Endometrium (tissue), 2 donors: Measurements from ENCODE around the gene SPDYE18.
"Not testable (repeated sequence)": the region's sequence is repeated elsewhere in the genome, so short reads cannot be mapped to it uniquely, and the experiment has no call there.

Experiments used
- FAIRE-seq: peaks from 2 replicates; lab custom pipeline; 2012; peaks lifted over from hg19 to GRCh38; lab: Jason Lieb, UNC
- donor health status: control.
- donor health status: control.

Gene SPDYE18, protein sequence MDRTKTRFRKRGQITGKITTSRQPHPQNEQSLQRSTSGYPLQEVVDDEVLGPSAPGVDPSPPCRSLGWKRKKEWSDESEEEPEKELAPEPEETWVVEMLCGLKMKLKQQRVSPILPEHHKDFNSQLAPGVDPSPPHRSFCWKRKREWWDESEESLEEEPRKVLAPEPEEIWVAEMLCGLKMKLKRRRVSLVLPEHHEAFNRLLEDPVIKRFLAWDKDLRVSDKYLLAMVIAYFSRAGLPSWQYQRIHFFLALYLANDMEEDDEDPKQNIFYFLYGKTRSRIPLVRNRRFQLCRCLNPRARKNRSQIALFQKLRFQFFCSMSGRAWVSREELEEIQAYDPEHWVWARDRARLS

DNA sequence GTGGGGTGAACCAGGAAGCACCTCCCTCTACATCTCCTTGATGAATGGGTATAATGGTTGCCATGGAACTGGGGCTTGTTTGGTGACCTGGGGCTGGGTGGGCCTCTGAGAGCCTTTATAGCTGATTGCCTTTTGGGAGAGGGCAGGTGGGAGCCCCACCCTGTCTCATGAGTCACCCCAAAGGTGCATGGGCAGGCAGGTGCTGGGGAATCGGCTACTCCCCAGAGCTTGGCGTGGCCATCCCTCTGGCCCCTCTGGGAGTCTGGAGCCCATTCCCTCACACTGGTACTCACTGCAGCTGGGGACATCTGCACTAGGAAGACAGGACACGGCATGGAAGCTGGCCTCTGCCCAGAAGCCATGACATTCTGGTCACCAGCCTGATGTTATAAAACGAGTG is at the start of gene SPDYE18:
Gene SPDYE18, minus strand, starts transcription at position 2 of the 400 bp plus-strand sequence. CDS start 2,046 bp downstream, outside the sequence.
- FAIRE-seq = not testable (repeated sequence)

DNA sequence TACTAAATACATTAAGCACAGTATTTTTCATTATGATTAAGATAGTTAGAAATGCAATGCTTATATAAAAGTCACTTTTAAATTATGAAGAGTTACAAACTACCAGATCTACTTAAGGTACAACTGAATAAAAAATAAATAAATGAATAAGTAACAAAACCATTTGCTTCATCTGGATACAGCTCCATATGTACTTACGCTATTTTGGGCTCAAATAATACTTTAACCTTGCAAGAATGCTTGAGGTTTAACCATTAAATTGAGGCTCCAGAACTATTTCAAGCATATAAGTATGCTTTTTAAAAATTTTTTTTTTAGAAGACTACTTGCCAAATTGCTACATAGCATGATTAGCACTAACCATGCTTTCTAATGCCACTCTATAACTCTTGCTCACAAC is 46.0 kb upstream of the SPDYE18 start:
- FAIRE-seq = not testable (repeated sequence)

DNA sequence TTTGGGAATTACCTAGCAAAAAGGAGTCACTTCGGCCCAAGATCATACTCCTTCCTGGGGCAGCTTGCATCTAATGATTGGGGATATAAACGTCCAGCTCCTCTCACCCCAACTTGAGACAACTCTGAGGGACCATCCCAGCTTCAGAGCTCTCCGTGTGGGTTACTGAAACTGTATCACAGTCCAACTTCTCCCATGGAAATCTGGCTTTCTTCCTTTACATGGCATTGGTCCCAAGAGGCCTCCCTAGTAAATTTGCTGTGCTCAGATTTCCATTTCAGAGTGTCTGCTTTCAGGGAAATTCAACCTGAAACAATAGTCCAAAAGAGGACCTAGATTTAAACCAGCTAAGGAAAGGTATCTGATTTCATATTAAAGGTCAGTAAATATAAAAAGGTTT is 45.3 kb upstream of the SPDYE18 start:
- not testable (repeated sequence) for FAIRE-seq

DNA sequence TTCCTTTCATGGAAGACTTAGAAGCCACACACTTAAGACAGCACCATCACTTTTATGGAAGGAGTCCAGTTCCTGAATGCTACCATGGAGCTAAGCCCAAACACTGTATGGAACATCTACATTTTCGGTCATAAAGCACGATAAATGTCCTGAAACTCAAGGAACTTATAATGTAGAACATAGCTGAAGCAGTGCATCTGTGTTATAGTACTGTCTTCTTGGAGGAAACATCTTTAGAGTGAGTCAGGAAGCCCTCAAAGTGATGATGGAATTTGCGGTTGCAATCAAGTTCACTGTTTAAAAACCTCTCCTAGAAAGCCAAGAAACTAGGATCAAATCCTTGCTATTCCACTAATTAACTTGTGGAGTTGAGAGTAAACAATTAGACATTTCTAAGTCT is 43.5 kb upstream of the SPDYE18 start:
- FAIRE-seq = not testable (repeated sequence)

DNA sequence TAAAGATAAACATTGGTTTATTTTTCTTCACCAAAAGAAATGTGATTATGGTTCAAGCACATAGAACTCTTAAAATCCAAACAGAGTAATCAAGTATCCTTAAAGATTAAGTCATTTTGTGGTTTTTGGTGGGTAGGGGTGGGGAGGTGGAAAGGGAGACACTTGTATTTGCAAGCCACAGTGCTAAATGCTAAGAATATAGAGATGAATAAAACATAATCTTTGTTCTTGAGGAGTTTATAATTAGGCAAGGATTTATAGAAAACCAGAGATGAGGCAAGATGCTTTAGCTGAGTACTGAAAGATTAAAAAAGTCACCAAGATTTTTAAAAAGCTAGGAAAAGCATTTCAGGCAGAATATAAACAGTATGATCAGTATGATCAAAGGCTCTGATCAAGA is 40.3 kb upstream of the SPDYE18 start:
- peak; percentile 46 for FAIRE-seq

DNA sequence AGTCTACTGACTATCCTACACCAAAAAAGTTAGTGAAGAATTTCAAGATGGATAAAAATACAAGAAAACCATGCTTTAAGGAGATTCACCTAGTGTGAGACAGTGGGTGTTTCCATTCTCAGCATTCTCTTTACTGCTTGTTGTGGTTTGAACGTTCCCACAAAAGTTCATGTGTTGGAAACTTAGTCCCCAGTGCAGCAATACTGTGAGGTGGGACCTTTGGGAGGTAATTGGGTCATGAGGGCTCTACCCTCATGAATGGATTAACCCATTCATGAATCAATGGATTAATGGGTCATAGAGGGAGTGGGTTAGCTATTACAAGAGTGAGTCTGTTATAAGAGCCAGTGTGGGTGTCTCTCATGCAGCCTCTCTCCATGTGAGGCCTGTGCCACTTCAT is 38.8 kb upstream of the SPDYE18 start:
- not testable (repeated sequence) for FAIRE-seq

DNA sequence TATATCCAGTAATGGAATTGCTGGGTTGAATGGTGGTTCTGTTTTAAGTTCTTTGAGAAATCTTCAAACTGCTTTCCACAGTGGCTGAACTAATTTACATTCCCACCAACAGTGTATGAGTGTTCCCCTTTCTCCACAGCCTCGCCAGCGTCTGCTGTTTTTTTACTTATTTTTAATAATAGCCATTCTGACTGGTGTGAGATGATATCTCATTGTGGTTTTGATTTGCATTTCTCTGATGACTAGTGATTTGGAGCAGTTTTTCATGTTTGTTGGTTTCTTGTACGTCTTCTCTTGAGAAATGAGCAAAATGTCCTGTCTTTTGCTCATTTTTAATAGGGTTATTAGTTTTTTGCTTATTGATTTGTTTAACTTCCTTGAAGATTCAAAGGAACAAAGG is 38.1 kb upstream of the SPDYE18 start:
- not testable (repeated sequence) for FAIRE-seq

DNA sequence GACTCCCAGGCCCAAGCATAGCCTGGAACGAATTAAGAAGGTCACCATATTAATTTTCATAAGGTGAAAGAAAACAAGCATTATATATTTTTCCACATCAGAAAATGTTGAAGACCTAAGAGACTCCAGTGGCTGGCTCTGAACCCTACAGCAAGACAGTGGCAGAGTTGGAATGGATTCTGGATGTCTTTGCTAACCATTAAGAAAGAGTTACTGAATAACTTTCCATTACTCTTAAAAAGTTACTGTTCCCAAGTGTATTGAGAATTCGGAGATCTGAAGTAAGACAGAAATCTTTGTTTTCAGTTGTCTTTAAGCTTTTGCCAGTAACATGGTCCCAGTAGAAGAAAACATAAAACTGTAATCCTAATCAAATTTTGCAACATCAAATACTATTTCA is 29.9 kb upstream of the SPDYE18 start:
- FAIRE-seq = peak; percentile 92

DNA sequence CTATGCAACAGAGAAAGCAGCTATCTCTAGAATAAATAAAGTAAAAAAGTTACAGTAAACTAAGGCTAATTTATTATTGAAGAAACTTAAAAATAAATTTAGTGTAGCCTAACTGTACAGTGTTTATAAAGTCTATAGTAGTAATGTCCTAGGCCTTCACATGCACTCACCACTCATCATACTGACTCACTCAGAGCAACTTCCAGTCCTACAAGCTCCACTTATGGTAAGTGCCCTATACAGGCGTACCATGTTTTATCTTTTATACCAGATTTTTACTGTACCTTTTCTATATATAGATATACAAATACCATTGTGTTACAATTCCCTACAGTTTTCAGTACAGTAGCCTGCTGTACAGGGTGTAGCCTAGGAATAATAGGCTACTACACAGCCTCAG is 19.8 kb upstream of the SPDYE18 start:
- not testable (repeated sequence) for FAIRE-seq

DNA sequence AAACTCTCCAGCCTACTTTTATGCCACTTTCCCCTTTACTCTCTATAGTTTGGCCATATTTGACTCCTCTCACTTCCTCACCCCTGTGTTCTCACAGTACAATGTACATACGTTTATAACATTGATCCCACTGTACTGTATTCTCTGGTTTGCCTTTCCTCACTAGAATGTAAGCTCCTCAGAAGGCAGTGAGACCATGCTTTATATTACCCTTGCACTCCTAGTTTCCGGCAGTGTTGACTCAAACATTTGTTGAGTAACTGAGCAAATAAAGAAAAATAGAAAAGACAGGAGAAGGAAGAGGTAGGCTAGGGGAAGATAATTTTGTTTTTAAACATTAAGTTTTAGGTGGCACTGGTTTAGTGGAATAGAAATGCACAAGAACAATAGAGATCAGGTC is 17.9 kb upstream of the SPDYE18 start:
- not testable (repeated sequence) for FAIRE-seq

DNA sequence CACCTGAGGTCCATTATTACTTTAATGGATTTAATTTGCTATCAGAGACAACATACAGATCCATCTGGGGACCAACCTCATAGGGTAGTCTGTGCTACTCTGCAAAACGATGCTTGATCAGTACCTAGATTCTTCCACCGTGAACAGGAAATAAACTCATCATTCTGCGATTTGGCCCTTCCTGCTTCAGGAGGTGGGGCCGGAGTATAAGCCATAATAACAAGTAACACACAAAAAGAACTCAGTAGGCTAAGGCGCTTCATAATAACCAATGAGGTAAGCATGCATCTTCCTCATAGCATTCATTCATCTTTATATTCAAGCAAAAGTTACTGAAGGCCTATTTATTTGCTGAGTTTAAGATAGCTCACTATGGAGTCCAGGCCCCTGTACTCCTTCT is 17.3 kb upstream of the SPDYE18 start:
- not testable (repeated sequence) for FAIRE-seq

DNA sequence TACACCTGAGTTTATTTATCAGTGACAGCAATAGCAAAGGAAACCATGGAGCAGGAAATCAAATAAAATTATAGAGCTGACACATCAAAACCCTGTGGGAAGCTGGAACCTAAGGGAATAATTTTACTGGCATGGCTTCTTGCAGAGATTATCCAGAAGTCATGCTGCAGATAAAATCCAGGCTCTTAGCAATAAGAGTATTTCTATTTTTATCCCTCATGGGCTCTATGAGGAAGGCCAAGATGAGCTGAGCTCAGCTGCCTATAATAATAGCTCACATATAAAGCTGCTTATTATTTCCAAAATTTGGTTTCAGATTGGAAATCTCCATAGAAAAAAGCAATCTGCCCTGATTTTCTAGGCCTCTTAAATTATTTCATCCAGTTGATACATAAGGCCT is 16.8 kb upstream of the SPDYE18 start:
- not testable (repeated sequence) for FAIRE-seq

DNA sequence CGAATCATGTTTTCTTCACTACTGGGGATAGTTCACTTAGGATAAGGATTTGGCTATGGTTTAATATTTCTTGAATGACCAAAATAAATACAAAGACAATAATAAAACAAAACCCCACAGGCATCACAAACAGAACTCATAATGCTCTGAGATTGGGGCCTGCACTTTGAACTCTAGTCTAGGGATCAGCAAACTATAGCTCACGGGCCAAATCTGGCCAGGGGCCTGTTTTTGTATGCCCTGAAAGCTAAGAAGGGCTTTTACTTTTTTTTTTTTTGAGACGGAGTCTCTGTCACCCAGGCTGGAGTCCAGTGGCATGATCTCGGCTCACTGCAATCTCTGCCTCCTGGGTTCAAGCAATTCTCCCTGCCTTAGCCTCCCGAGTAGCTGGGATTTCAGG is 14.7 kb upstream of the SPDYE18 start:
- not testable (repeated sequence) for FAIRE-seq

DNA sequence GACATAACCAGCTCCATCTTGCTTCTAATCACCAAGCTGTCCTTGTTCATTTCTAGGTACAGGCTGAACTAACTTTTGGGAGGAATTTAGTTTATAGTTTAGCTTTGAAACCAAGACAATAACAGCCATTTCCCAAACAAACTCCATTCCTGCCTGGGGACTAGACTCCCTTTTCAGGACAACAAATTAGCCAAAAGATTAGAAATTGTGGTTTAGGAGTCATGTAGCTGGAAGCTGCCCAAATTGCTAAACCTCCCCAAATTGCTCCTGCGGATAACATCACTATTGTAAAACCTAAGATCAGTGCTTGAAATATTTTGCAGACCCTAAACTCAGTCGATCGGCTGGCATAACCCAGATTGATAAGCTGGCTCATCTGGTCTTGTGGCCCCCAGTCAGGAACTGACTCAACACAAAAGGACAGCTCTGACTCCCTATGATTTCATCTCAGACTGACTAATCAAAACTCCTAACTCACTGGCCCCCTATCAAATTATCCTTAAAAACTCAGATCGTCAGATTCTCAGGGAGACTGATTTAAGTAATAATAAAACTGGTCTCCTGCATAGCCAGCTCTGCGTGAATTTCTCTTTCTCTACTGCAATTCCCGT is 12.5 kb upstream of the SPDYE18 start:
- not testable (repeated sequence) for FAIRE-seq

DNA sequence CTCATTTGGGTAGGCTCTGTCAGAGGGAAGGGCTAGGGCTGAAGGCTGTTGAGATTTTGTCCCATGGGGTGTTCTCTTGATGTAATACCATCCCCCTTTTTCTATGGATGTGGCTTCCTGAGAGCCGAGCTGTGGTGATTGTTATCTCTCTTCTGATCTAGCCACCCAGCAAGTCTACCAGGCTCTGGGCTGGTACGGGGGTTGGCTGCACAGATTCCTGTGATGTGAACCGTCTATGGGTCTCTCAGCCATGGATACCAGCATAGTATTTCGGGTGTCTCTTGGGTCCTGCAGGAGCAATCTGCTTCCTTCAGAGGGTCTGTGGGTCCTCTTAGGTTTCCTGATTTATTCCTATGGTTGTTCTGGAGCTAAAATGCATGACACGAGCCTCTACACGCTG is 8.8 kb upstream of the SPDYE18 start:
- not testable (repeated sequence) for FAIRE-seq

DNA sequence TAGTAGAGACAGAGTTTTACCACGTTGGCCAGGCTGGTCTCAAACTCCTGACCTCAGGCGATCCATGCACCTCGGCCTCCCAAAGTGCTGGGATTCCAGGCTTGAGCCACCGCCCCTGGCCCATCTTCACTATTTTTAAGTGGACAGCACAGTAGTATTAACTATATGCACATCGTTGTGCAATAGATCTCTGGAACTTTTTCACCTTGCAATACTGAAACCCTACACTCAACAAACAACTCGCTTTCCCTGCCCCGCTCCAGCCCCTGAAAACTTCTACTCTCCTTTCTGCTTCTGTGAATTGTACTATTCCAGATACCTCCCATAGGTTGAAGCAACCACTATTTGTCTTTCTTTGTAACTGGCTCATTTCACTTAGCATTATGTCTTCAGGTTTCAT is 3.5 kb upstream of the SPDYE18 start:
- FAIRE-seq = not testable (repeated sequence)

DNA sequence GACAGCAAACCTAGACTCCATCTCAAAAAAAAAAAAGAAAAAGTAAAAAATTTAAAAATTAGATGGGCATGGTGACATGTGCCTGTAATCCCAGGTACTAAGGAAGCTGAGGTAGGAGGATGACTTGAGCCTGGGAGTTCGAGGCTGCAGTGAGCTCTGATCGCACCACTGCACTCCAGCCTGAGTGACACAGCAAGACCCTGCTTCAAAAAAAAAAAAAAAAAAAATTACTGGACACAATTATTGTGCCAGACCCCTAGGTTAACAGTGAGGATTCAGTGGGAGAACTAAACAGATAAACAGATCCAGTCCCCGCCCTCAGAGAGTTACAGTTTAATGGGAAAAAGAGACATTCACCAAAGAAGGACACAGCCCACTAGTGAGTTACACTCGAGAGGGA is 1.4 kb upstream of the SPDYE18 start:
- FAIRE-seq = not testable (repeated sequence)

DNA sequence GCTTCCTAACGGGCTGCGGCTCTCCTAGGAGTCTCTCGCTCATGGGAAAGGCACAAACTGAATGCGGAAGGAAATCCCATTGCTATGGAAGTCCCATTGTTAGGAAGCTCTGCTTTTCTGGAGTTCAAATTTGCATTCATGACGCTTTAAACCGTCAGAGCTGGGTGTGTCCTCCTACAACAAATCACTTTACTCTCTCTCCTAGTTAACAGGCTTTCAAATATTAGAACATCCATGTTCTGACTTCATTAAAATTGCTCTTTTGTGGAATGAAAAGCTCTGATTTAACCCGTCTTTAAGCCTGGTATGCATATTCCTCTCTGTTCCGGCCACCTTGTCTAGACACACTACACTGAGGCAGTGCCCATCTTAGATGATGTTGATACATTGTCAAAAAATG is 30.1 kb downstream of the SPDYE18 start, which contains the start of gene SPDYE17:
Gene SPDYE17, minus strand, starts transcription at position 101 of the 400 bp plus-strand sequence. CDS start 1,791 bp downstream, outside the sequence.
- not testable (repeated sequence) for FAIRE-seq

DNA sequence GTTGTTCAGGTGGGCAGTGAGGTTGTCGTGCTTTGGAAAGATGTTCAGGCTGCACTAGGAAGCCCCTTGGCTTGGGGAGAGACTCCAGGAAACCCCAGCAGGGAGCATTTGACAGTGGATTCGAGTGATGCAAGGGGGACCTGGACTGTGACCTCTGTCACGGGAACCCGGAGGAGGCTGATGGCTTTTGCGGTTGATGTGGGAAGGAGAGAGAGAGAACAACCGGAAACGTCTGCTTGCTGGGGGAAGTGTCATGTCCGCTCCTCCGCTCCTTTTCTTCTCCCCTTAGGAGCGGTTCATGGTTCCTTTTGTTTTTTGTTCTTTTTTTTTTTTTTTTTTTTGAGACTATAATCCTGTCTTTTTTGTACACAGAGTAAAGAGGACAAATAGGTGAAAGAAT is 36.0 kb downstream of the SPDYE18 start:
- FAIRE-seq = not testable (repeated sequence)

DNA sequence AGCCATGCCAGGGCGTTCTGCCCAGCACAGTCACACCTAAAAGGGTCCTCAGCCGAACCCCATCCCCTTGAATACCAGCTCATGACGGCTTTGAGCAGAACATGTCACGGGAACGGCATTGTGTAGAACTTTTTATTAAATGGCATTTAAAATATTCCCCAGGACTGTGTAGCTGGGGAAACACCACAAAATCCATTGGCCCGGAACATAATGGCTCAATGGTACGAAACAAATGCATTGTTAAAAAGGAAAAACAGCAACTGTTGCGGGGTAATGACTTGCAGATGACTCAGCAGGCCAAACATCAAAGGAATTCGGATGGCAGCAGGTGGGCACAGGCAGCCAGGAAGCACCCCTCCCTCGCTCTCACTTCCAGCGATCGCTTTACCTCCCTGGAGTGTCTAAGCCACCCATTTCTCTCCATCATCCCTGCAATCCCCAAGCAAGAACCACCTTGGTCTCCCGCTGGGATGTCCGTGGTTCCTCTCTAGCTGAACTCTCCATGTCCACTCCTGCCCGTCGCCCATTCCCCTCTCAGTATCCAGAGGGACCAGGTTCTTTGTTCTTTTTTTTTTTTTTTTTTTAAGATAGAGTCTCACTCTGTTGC is 52.2 kb downstream of the SPDYE18 start:
- FAIRE-seq = not testable (repeated sequence)

DNA sequence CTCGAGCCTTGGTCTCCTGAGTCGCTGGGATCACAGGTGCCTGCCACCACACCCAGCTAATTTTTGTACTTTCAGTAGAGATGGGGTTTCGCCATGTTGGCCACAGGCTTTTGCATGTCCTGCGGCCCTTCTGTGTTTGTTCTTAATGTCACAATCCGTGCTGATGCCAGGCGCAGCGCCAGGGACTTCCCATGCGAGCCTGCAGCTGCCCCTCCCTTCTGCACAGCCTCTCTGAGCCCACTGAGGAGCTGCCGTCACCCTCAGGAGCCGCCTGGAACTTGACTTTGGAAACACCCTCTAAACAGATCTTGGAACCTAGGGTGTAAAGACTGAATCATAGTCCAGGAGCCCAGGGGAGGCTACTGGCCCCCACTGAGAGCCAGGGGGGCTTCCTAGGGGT is 54.4 kb downstream of the SPDYE18 start:
- not testable (repeated sequence) for FAIRE-seq

DNA sequence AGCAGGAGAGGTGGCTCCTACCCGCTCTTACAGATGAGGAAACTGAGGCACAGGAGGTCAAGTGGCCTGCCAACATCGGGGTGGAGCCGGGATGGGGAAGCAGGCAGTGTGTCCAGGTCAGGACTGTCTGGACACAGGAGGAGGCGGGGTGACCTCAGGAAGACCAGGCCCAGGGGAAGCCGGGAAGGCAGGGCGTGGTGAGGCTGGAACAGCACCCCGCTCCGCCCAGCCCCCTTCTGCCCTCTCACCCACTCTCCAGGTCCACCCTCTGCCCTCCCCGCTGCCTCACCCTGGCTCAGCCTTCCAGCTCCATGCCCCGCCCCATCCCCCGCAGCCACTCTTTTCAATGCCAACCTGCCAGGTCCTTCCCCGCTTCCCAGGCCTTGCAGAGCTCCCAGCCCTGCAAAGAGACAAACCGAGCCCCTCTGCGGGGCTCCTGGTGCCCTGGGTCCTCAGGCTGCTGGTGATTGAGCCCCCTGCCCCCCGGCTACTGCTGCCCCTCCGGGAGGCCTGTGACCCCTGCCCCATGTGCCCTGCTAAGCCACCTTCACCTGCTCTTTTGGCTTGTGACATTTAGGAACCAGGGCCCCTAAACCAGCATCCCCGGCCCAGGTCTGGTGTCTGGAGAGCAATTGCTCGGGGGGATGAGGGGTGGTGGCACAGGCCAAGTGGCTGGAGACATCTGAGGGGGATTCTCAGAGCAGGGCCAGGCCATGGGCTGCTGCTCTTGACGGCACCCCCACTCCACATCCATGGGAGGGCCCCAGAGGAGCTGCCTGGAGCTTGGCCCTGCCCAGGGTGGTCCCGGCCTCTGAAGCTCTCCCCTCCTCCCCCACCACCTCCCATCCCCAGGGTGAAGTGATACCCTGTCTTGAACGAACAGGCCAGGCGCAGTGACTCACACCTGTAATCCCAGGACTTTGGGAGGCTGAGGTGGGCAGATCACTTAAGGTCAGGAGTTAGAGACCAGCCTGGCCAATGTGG is 55.9 kb downstream of the SPDYE18 start:
- not testable (repeated sequence) for FAIRE-seq
